HEK293 (cell line): ENCODE data around the gene ZNF174.

Source experiments
- CTCF ChIA-PET: fragments of 350-600 bp; formaldehyde crosslinking; extraction: SDS; loops from one replicate; lab custom pipeline; 2021; ENCODE audit warnings: antibody characterized with exemption; lab: Yijun Ruan, JAX
- POLR2A ChIA-PET: fragments of 300-600 bp; formaldehyde crosslinking; extraction: SDS; loops from one replicate; lab custom pipeline; 2020; ENCODE audit warnings: antibody characterized with exemption, inconsistent platforms; lab: Yijun Ruan, JAX
- H3K27ac ChIP-seq: fragments of 200-500 bp; sonication (Bioruptor generic); 2 replicates; pipeline ENCODE4 v1.5.1; 2014; ENCODE audit warnings: low read depth, low read length, control low read depth, inconsistent platforms; ENCODE audit errors: extremely low read depth
- H3K36me3 ChIP-seq, 2 experiments: fragments of 200-500 bp in 1 of 2; sonication (Bioruptor generic) in 1 of 2; 1 replicate in 1 of 2; 2 replicates in 1 of 2; pipeline ENCODE4 v1.5.1; 2014 to 2017; ENCODE audit warnings: inconsistent platforms in 2 of 2, low read length in 2 of 2; ENCODE audit not compliant: control insufficient read depth in 2 of 2, insufficient read depth in 1 of 2
- H3K4me1 ChIP-seq: fragments of 200-500 bp; sonication (Bioruptor generic); 2 replicates; pipeline ENCODE4 v1.5.1; 2014; ENCODE audit warnings: mild to moderate bottlenecking, low read length, inconsistent platforms; ENCODE audit not compliant: control insufficient read depth, insufficient read depth
- H3K4me3 ChIP-seq: 2 replicates; pipeline ENCODE4 v1.5.1; 2011; ENCODE audit warnings: low read depth, mild to moderate bottlenecking, control low read depth, low read length, moderate library complexity
- H3K9me3 ChIP-seq: fragments of 200-500 bp; sonication (Bioruptor generic); 2 replicates; pipeline ENCODE4 v1.5.1; 2014; ENCODE audit warnings: low read depth, low read length, inconsistent platforms; ENCODE audit not compliant: control insufficient read depth, insufficient read depth
- GLIS2 ChIP-seq: fragments of 450-650 bp; formaldehyde crosslinking; IDR thresholded peaks from 2 replicates; pipeline ENCODE4 v1.5.1; 2016; ENCODE audit warnings: missing biosample characterization, missing genetic modification characterization
- HOXA7 ChIP-seq: sonication (generic); formaldehyde crosslinking; IDR thresholded peaks from 2 replicates; pipeline ENCODE4 v1.8.1; 2022; ENCODE audit warnings: missing genetic modification reagents, borderline replicate concordance
- SCRT2 ChIP-seq: fragments of 450-650 bp; formaldehyde crosslinking; IDR thresholded peaks from 2 replicates; pipeline ENCODE4 v1.5.1; 2016; ENCODE audit warnings: missing biosample characterization, missing genetic modification characterization
- SP3 ChIP-seq: fragments of 450-650 bp; formaldehyde crosslinking; IDR thresholded peaks from 2 replicates; pipeline ENCODE4 v1.5.1; 2016; ENCODE audit warnings: missing biosample characterization, missing genetic modification characterization
- ZBTB21 ChIP-seq: fragments of 450-650 bp; formaldehyde crosslinking; IDR thresholded peaks from 2 replicates; pipeline ENCODE4 v1.5.1; 2017; ENCODE audit warnings: missing biosample characterization, missing genetic modification characterization
- ZFP3 ChIP-seq: fragments of 450-650 bp; formaldehyde crosslinking; IDR thresholded peaks from 2 replicates; pipeline ENCODE4 v1.5.1; 2016; ENCODE audit warnings: low read depth, missing biosample characterization, missing genetic modification characterization
- ZNF121 ChIP-seq: fragments of 450-650 bp; formaldehyde crosslinking; IDR thresholded peaks from 2 replicates; pipeline ENCODE4 v1.5.1; 2016; ENCODE audit warnings: missing biosample characterization, missing genetic modification characterization
- ZNF140 ChIP-seq: fragments of 450-650 bp; formaldehyde crosslinking; IDR thresholded peaks from 2 replicates; pipeline ENCODE4 v1.5.1; 2016; ENCODE audit warnings: missing biosample characterization, missing genetic modification characterization
- ZNF335 ChIP-seq: fragments of 450-650 bp; formaldehyde crosslinking; conservative IDR thresholded peaks from 2 replicates; pipeline ENCODE4 v1.5.1; 2016; ENCODE audit warnings: missing biosample characterization, missing genetic modification characterization
- ZNF529 ChIP-seq: fragments of 450-650 bp; formaldehyde crosslinking; IDR thresholded peaks from 2 replicates; pipeline ENCODE4 v1.5.1; 2017; ENCODE audit warnings: missing genetic modification characterization, missing biosample characterization; ENCODE audit not compliant: insufficient replicate concordance
- ZNF777 ChIP-seq: fragments of 450-650 bp; formaldehyde crosslinking; IDR thresholded peaks from 2 replicates; pipeline ENCODE4 v1.5.1; 2017; ENCODE audit warnings: missing biosample characterization, missing genetic modification characterization, borderline replicate concordance
- ZNF837 ChIP-seq: fragments of 450-650 bp; formaldehyde crosslinking; IDR thresholded peaks from 2 replicates; pipeline ENCODE4 v1.5.1; 2016; ENCODE audit warnings: missing biosample characterization, missing genetic modification characterization
- TF ChIP-seq, protein P1 (sequence below): fragments of 450-650 bp; formaldehyde crosslinking; conservative IDR thresholded peaks from 2 replicates; pipeline ENCODE4 v1.5.1; 2016; ENCODE audit warnings: low read depth, missing biosample characterization, missing genetic modification characterization
- TF ChIP-seq, protein P2 (sequence below): fragments of 450-650 bp; formaldehyde crosslinking; IDR thresholded peaks from 2 replicates; pipeline ENCODE4 v1.5.1; 2016; ENCODE audit warnings: missing biosample characterization, missing genetic modification characterization
- TF ChIP-seq, protein P3 (sequence below): fragments of 450-650 bp; formaldehyde crosslinking; IDR thresholded peaks from 2 replicates; pipeline ENCODE4 v1.5.1; 2016; ENCODE audit warnings: missing biosample characterization, missing genetic modification characterization
- TF ChIP-seq, protein P4 (sequence below): fragments of 450-650 bp; formaldehyde crosslinking; IDR thresholded peaks from 2 replicates; pipeline ENCODE4 v1.5.1; 2016; ENCODE audit warnings: missing biosample characterization, missing genetic modification characterization
- TF ChIP-seq, protein P5 (sequence below): fragments of 450-650 bp; formaldehyde crosslinking; IDR thresholded peaks from 2 replicates; pipeline ENCODE4 v1.5.1; 2016; ENCODE audit warnings: missing biosample characterization, missing genetic modification characterization, borderline replicate concordance
- TF ChIP-seq, protein P6 (sequence below): IDR thresholded peaks from 2 replicates; pipeline ENCODE4 v1.6.1; 2011; ENCODE audit warnings: mild to moderate bottlenecking, low read depth, low read length, borderline replicate concordance

The ZNF174 gene

DNA sequence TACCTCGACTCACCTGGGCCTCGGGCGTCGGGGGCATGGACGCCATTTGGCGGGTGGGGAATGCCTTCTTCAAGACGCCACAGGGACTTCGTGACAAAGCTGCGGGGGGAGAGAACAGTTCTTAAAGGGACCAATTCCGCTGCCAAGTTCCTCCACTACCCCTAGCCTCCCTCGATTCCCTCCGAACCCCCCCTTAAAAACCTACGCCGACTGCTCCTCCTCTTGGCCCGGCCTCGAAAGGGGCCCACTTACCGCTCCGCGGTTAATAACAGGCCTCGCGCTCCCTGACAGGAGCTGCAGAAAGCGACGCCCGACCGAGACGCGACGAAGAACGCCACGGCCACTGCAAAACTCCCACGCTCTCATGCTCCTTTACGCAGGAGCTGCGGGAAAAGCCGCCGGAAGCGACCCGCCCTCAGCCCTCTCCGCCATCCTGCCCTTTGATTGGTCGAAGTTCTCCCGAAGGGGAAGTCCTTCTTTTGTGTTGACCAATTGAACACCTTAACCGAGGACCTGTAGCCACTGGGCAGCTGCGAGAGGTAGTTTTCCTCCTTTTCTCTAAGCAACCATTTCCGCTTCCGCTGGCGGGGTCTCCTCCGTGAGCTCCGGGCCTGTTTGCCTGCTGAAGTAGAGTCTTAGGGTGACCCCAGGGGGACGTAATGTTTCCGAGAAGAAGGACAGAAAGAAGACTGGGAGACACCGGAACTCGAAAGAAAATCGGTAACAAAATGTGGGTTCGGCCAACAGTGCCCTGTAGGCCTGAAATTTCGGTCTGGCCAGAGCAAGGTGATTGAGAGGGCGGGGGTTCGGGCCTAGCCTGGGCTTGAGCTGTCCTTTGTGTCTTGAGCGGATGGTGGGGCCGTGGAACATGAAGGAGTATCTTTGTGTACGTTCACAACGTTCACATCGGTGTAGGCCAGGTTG is 42.4 kb downstream of the ZNF174 start, which contains the start of the genes NAA60 and ZNF597:
TSS of gene NAA60 (plus strand) at position 573 of the 924 bp plus-strand sequence. CDS start 32,548 bp downstream, outside the sequence.
TSS of gene ZNF597 (minus strand) at position 397 of the 924 bp plus-strand sequence. CDS start at position 46, 351 bp downstream.
- H3K4me3 ChIP-seq: peak within 1 kb of the TSS; percentile 61
- TF ChIP-seq ZNF777 (tag by site-specific recombination): no peak
- TF ChIP-seq, protein P1, sequence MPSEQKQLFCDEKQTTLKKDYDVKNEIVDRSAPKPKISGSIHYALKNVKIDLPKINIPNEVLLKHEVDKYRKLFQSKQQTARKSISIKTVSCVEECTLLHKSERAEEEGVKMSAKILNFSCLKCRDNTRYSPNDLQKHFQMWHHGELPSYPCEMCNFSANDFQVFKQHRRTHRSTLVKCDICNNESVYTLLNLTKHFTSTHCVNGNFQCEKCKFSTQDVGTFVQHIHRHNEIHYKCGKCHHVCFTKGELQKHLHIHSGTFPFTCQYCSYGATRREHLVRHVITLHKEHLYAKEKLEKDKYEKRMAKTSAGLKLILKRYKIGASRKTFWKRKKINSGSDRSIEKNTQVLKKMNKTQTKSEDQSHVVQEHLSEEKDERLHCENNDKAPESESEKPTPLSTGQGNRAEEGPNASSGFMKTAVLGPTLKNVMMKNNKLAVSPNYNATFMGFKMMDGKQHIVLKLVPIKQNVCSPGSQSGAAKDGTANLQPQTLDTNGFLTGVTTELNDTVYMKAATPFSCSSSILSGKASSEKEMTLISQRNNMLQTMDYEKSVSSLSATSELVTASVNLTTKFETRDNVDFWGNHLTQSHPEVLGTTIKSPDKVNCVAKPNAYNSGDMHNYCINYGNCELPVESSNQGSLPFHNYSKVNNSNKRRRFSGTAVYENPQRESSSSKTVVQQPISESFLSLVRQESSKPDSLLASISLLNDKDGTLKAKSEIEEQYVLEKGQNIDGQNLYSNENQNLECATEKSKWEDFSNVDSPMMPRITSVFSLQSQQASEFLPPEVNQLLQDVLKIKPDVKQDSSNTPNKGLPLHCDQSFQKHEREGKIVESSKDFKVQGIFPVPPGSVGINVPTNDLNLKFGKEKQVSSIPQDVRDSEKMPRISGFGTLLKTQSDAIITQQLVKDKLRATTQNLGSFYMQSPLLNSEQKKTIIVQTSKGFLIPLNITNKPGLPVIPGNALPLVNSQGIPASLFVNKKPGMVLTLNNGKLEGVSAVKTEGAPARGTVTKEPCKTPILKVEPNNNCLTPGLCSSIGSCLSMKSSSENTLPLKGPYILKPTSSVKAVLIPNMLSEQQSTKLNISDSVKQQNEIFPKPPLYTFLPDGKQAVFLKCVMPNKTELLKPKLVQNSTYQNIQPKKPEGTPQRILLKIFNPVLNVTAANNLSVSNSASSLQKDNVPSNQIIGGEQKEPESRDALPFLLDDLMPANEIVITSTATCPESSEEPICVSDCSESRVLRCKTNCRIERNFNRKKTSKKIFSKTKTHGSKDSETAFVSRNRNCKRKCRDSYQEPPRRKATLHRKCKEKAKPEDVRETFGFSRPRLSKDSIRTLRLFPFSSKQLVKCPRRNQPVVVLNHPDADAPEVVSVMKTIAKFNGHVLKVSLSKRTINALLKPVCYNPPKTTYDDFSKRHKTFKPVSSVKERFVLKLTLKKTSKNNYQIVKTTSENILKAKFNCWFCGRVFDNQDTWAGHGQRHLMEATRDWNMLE (tag by site-specific recombination): peak; percentile 63
- TF ChIP-seq ZFP3 (tag by site-specific recombination): 0 out of 2 replicates have a peak, but pooled peaks have one; percentile 2
- TF ChIP-seq ZNF529 (tag by site-specific recombination): no peak
- peak; percentile 93 for TF ChIP-seq ZNF837
- TF ChIP-seq, protein P2, sequence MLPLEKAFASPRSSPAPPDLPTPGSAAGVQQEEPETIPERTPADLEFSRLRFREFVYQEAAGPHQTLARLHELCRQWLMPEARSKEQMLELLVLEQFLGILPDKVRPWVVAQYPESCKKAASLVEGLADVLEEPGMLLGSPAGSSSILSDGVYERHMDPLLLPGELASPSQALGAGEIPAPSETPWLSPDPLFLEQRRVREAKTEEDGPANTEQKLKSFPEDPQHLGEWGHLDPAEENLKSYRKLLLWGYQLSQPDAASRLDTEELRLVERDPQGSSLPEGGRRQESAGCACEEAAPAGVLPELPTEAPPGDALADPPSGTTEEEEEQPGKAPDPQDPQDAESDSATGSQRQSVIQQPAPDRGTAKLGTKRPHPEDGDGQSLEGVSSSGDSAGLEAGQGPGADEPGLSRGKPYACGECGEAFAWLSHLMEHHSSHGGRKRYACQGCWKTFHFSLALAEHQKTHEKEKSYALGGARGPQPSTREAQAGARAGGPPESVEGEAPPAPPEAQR: no peak
- peak; percentile 84 for TF ChIP-seq SCRT2 (tag by site-specific recombination)
- TF ChIP-seq, protein P3, sequence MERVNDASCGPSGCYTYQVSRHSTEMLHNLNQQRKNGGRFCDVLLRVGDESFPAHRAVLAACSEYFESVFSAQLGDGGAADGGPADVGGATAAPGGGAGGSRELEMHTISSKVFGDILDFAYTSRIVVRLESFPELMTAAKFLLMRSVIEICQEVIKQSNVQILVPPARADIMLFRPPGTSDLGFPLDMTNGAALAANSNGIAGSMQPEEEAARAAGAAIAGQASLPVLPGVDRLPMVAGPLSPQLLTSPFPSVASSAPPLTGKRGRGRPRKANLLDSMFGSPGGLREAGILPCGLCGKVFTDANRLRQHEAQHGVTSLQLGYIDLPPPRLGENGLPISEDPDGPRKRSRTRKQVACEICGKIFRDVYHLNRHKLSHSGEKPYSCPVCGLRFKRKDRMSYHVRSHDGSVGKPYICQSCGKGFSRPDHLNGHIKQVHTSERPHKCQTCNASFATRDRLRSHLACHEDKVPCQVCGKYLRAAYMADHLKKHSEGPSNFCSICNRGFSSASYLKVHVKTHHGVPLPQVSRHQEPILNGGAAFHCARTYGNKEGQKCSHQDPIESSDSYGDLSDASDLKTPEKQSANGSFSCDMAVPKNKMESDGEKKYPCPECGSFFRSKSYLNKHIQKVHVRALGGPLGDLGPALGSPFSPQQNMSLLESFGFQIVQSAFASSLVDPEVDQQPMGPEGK (tag by site-specific recombination): peak; percentile 43
- TF ChIP-seq ZNF335 (tag by site-specific recombination): peak; percentile 90
- TF ChIP-seq, protein P4, sequence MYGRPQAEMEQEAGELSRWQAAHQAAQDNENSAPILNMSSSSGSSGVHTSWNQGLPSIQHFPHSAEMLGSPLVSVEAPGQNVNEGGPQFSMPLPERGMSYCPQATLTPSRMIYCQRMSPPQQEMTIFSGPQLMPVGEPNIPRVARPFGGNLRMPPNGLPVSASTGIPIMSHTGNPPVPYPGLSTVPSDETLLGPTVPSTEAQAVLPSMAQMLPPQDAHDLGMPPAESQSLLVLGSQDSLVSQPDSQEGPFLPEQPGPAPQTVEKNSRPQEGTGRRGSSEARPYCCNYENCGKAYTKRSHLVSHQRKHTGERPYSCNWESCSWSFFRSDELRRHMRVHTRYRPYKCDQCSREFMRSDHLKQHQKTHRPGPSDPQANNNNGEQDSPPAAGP (tag by site-specific recombination): peak; percentile 18; the same call in 1 of the 2 replicates
- no peak for TF ChIP-seq ZNF121 (tag by site-specific recombination)
- no peak for TF ChIP-seq ZBTB21 (tag by site-specific recombination)
- TF ChIP-seq, protein P5, sequence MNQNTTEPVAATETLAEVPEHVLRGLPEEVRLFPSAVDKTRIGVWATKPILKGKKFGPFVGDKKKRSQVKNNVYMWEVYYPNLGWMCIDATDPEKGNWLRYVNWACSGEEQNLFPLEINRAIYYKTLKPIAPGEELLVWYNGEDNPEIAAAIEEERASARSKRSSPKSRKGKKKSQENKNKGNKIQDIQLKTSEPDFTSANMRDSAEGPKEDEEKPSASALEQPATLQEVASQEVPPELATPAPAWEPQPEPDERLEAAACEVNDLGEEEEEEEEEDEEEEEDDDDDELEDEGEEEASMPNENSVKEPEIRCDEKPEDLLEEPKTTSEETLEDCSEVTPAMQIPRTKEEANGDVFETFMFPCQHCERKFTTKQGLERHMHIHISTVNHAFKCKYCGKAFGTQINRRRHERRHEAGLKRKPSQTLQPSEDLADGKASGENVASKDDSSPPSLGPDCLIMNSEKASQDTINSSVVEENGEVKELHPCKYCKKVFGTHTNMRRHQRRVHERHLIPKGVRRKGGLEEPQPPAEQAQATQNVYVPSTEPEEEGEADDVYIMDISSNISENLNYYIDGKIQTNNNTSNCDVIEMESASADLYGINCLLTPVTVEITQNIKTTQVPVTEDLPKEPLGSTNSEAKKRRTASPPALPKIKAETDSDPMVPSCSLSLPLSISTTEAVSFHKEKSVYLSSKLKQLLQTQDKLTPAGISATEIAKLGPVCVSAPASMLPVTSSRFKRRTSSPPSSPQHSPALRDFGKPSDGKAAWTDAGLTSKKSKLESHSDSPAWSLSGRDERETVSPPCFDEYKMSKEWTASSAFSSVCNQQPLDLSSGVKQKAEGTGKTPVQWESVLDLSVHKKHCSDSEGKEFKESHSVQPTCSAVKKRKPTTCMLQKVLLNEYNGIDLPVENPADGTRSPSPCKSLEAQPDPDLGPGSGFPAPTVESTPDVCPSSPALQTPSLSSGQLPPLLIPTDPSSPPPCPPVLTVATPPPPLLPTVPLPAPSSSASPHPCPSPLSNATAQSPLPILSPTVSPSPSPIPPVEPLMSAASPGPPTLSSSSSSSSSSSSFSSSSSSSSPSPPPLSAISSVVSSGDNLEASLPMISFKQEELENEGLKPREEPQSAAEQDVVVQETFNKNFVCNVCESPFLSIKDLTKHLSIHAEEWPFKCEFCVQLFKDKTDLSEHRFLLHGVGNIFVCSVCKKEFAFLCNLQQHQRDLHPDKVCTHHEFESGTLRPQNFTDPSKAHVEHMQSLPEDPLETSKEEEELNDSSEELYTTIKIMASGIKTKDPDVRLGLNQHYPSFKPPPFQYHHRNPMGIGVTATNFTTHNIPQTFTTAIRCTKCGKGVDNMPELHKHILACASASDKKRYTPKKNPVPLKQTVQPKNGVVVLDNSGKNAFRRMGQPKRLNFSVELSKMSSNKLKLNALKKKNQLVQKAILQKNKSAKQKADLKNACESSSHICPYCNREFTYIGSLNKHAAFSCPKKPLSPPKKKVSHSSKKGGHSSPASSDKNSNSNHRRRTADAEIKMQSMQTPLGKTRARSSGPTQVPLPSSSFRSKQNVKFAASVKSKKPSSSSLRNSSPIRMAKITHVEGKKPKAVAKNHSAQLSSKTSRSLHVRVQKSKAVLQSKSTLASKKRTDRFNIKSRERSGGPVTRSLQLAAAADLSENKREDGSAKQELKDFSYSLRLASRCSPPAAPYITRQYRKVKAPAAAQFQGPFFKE (tag by site-specific recombination): no peak
- TF ChIP-seq, protein P6, sequence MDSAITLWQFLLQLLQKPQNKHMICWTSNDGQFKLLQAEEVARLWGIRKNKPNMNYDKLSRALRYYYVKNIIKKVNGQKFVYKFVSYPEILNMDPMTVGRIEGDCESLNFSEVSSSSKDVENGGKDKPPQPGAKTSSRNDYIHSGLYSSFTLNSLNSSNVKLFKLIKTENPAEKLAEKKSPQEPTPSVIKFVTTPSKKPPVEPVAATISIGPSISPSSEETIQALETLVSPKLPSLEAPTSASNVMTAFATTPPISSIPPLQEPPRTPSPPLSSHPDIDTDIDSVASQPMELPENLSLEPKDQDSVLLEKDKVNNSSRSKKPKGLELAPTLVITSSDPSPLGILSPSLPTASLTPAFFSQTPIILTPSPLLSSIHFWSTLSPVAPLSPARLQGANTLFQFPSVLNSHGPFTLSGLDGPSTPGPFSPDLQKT: no peak
- no peak for TF ChIP-seq ZNF140 (tag by site-specific recombination)
- no peak for TF ChIP-seq HOXA7 (CRISPR knock-in tag)
- TF ChIP-seq SP3 (tag by site-specific recombination): peak; percentile 73
- TF ChIP-seq GLIS2 (tag by site-specific recombination): no peak

More for the DNA sequence above, 42.4 kb downstream of the ZNF174 start, which contains the start of the genes NAA60 and ZNF597:
- Histone ChIP-seq H3K27ac (peak within 1 kb of the TSS; percentile 32; the same call in 1 of the 2 replicates), H3K4me1 (no peaks in the 10 kb centered on the region), H3K9me3 (no peaks in the 10 kb centered on the region), H3K36me3 (peaks cover 8 to 33% of the 10 kb centered on the region in 2 experiments; a peak in 2 of 3 replicates)
- ChIA-PET POLR2A (interaction anchor here (0.6 to 3.3 kb wide), 12 partner anchors 11 to 293 kb away, joined by 3 to 33 read pairs (median 6); partner anchors contain the start of genes CLUAP1, ZNF174, ZNF263 and ZSCAN32), CTCF (interaction anchor here (0.6 to 1.0 kb wide), 3 partner anchors 14 to 811 kb away, joined by 3 read pairs; no protein-coding TSS in a partner anchor)
